GM18519 (cell line): ENCODE data around the gene AICDA.

Experiments
- ATAC-seq: cut with Tn5 transposase; IDR thresholded peaks from one replicate; pipeline ENCODE4 v1.9.1; 2021; ENCODE audit warnings: mild to moderate bottlenecking, moderate library complexity; ENCODE audit not compliant: unreplicated experiment, low FRiP score

Gene AICDA

GRCh38 chr12:8561011-8561410 is 51.6 kb downstream of the AICDA start:
- ATAC-seq, result no peak

- ATAC-seq, result no peak
Observed at GRCh38 chr12:8559676-8560075, 53.0 kb downstream of the AICDA start.

GRCh38 chr12:8556531-8557097 is 56.0 kb downstream of the AICDA start:
- ATAC-seq, result no peak

GRCh38 chr12:8554451-8555195 is 58.0 kb downstream of the AICDA start:
- no peak for ATAC-seq

- ATAC-seq, result no peak
Observed at GRCh38 chr12:8553088-8553627, 59.5 kb downstream of the AICDA start.
